GM18858 (cell line): ENCODE data around the gene CLEC2A.

ENCODE experiments used
- ATAC-seq: cut with Tn5 transposase; IDR thresholded peaks from one replicate; pipeline ENCODE4 v1.9.1; 2021; ENCODE audit not compliant: unreplicated experiment

The CLEC2A gene

GRCh38 chr12:9935026-9935425 is 2.9 kb upstream of the CLEC2A start:
- no peak for ATAC-seq

GRCh38 chr12:9933958-9934357 is 1.8 kb upstream of the CLEC2A start:
- no peak for ATAC-seq

- no peak for ATAC-seq
Observed at GRCh38 chr12:9931245-9931644, 925 bp downstream of the CLEC2A start.

- ATAC-seq: no peak
Observed at GRCh38 chr12:9928607-9929006, 3.6 kb downstream of the CLEC2A start.

GRCh38 chr12:9926876-9927275 is 5.3 kb downstream of the CLEC2A start:
- no peak for ATAC-seq

GRCh38 chr12:9925705-9926393 is 6.3 kb downstream of the CLEC2A start:
- no peak for ATAC-seq

- no peak for ATAC-seq
Observed at GRCh38 chr12:9922429-9922828, 9.7 kb downstream of the CLEC2A start.

- no peak for ATAC-seq
Observed at GRCh38 chr12:9920451-9920850, 11.7 kb downstream of the CLEC2A start.

- ATAC-seq: no peak
Observed at GRCh38 chr12:9919443-9919842, 12.7 kb downstream of the CLEC2A start.

- ATAC-seq: no peak
Observed at GRCh38 chr12:9911708-9912107, 20.5 kb downstream of the CLEC2A start.

GRCh38 chr12:9910716-9911421 is 21.3 kb downstream of the CLEC2A start:
- ATAC-seq: no peak

- ATAC-seq: no peak
Observed at GRCh38 chr12:9909724-9910123, 22.4 kb downstream of the CLEC2A start.

GRCh38 chr12:9908350-9908749 is 23.8 kb downstream of the CLEC2A start:
- no peak for ATAC-seq

- no peak for ATAC-seq
Observed at GRCh38 chr12:9907769-9908168, 24.4 kb downstream of the CLEC2A start.

GRCh38 chr12:9906873-9907272 is 25.3 kb downstream of the CLEC2A start:
- ATAC-seq: no peak

- no peak for ATAC-seq
Observed at GRCh38 chr12:9902539-9903228, 29.5 kb downstream of the CLEC2A start.

- no peak for ATAC-seq
Observed at GRCh38 chr12:9900930-9901329, 31.2 kb downstream of the CLEC2A start.

GRCh38 chr12:9899209-9899608 is 33.0 kb downstream of the CLEC2A start:
- no peak for ATAC-seq

- ATAC-seq: no peak
Observed at GRCh38 chr12:9897535-9897934, 34.6 kb downstream of the CLEC2A start.

- ATAC-seq: no peak
Observed at GRCh38 chr12:9895215-9895971, 36.8 kb downstream of the CLEC2A start.

- ATAC-seq: no peak
Observed at GRCh38 chr12:9888665-9889273, 43.4 kb downstream of the CLEC2A start.
